Breast epithelium (tissue), 4 donors: ENCODE results near the gene DCN. TPM values are rescaled to one million over a fixed set of nuclear protein-coding genes. Genes with fewer than 3 reads are reported as not detected.
A peak's percentile ranks its signal among the peaks of the same experiment; 100 is the strongest.

ENCODE experiments used
- DNase-seq, 2 donors: peaks; one replicate each; pipeline ENCODE4 v3.0.0-alpha.2; 2019; ENCODE audit warnings: low spot score in 2 of 2
- H3K27ac ChIP-seq, 2 donors: fragments of 200-600 bp; sonication (generic) in 1 of 2; one replicate each; pipeline ENCODE4 v1.5.1; 2016 to 2019; ENCODE audit warnings: mild to moderate bottlenecking in 1 of 2
- H3K27me3 ChIP-seq, 2 donors: fragments of 200-600 bp; sonication (generic) in 1 of 2; one replicate each; pipeline versions ENCODE4 v1.5.1 to v1.6.0; 2017 to 2019; ENCODE audit warnings: control low read depth in 1 of 2, mild to moderate bottlenecking in 1 of 2
- H3K36me3 ChIP-seq: fragments of 200-600 bp; one replicate; pipeline ENCODE4 v1.5.1; 2019
- H3K4me1 ChIP-seq, 2 donors: fragments of 200-600 bp; sonication (generic); one replicate each; pipeline ENCODE4 v1.5.1; 2016 to 2019; ENCODE audit warnings: control low read depth in 1 of 2
- H3K4me3 ChIP-seq, 3 donors: fragments of 200-600 bp; sonication (generic); 1 replicate in 2 of 3; 2 replicates in 1 of 3; pipeline ENCODE4 v1.5.1; 2016 to 2019; ENCODE audit warnings: mild to moderate bottlenecking in 3 of 3, moderate library complexity in 2 of 3
- H3K9me3 ChIP-seq, 2 donors: fragments of 200-600 bp; sonication (generic) in 1 of 2; one replicate each; pipeline ENCODE4 v1.5.1; 2016 to 2019; ENCODE audit warnings: control low read depth in 1 of 2
- CTCF ChIP-seq, 3 donors: fragments of 450-650 bp; IDR thresholded peaks; one replicate each; pipeline ENCODE4 v1.5.1; 2016 to 2017; ENCODE audit warnings: antibody characterized with exemption in 3 of 3, mild to moderate bottlenecking in 3 of 3, moderate library complexity in 3 of 3
- POLR2A ChIP-seq: fragments of 450-650 bp; IDR thresholded peaks from one replicate; pipeline ENCODE4 v1.6.1; 2016; ENCODE audit warnings: antibody characterized with exemption, mild to moderate bottlenecking, moderate library complexity
- POLR2AphosphoS5 ChIP-seq, 3 donors: sonication (generic); formaldehyde crosslinking; IDR thresholded peaks; one replicate each; pipeline ENCODE4 v1.6.1; 2017; ENCODE audit warnings: antibody characterized with exemption in 3 of 3
- intact Hi-C: fragments of 100-400 bp; cut with DNase I; formaldehyde crosslinking; loops from one replicate; pipeline ENCODE4 v1.15.1; 2023; ENCODE audit warnings: low total_unique reads
- total RNA-seq, 3 donors: library from RNA; depleted of rRNA; stranded (reverse); fragments of >200 nt; gene quantifications; one replicate each; pipeline ENCODE4 v1.1.0, GENCODE V29; 2016

Gene DCN
- total RNA-seq, 3 donors from 2014 or later: 1,081 to 4,374 (median 1,702) TPM

GRCh38 chr12:91108196-91108755, 74.3 kb downstream of the DCN start:
- Histone ChIP-seq H3K27me3 (no peaks in the 10 kb centered on the region), H3K9me3 (no peaks in the 10 kb centered on the region), H3K4me1 (no peaks in the 10 kb centered on the region), H3K36me3 (no peaks in the 10 kb centered on the region), H3K4me3 (peak overlapping the region in 2 of 3 donors; percentile 41 to 57), H3K27ac (peak overlapping the region; percentile 71 to 83)
- DNase-seq: no peak
- TF ChIP-seq POLR2A (no peak), CTCF (IDR thresholded peaks at IDR 0.05) (no peak), POLR2AphosphoS5 (IDR thresholded peaks at IDR 0.05) (no peak)
- intact Hi-C loops: no loop called here

- no peak for DNase-seq
- no peaks in the 10 kb centered on the region for H3K4me1 ChIP-seq
- H3K9me3 ChIP-seq: no peaks in the 10 kb centered on the region
- peak overlapping the region in 1 of 3 donors; percentile 47 for H3K4me3 ChIP-seq
- peak overlapping the region; percentile 52 to 77 for H3K27ac ChIP-seq
- TF ChIP-seq POLR2AphosphoS5 (IDR thresholded peaks at IDR 0.05): no peak
- no peak for TF ChIP-seq CTCF (IDR thresholded peaks at IDR 0.05)
- TF ChIP-seq POLR2A: no peak
- H3K27me3 ChIP-seq: no peaks in the 10 kb centered on the region
- intact Hi-C loops: no loop called here
- H3K36me3 ChIP-seq: no peaks in the 10 kb centered on the region
These were observed 76.3 kb downstream of the DCN start for GRCh38 chr12:91106283-91106682.

- Histone ChIP-seq H3K4me1 (no peaks in the 10 kb centered on the region), H3K27me3 (no peaks in the 10 kb centered on the region), H3K4me3 (peak overlapping the region; percentile 9 to 47 (median 14)), H3K9me3 (no peaks in the 10 kb centered on the region), H3K27ac (peak overlapping the region; percentile 52 to 77), H3K36me3 (no peaks in the 10 kb centered on the region)
- no peak for TF ChIP-seq POLR2A
- no peak for TF ChIP-seq POLR2AphosphoS5 (IDR thresholded peaks at IDR 0.05)
- no peak for TF ChIP-seq CTCF (IDR thresholded peaks at IDR 0.05)
- no peak for DNase-seq
- intact Hi-C loops: no loop called here
These were observed 76.8 kb downstream of the DCN start for GRCh38 chr12:91105807-91106206.

- intact Hi-C loops: no loop called here
- DNase-seq: no peak
- Histone ChIP-seq H3K4me3 (peak overlapping the region in 1 of 3 donors; percentile 47), H3K36me3 (no peaks in the 10 kb centered on the region), H3K9me3 (no peaks in the 10 kb centered on the region), H3K27ac (peak overlapping the region; percentile 52 to 77), H3K27me3 (no peaks in the 10 kb centered on the region), H3K4me1 (no peaks in the 10 kb centered on the region)
- TF ChIP-seq POLR2A (no peak), CTCF (IDR thresholded peaks at IDR 0.05) (no peak), POLR2AphosphoS5 (IDR thresholded peaks at IDR 0.05) (no peak)
These were observed 77.7 kb downstream of the DCN start for GRCh38 chr12:91104812-91105466.

- intact Hi-C loops: no loop called here
- Histone ChIP-seq H3K27ac (no peak overlapping the region), H3K4me3 (no peak overlapping the region), H3K27me3 (no peaks in the 10 kb centered on the region), H3K4me1 (no peaks in the 10 kb centered on the region), H3K36me3 (no peaks in the 10 kb centered on the region), H3K9me3 (no peaks in the 10 kb centered on the region)
- no peak for DNase-seq
- no peak for TF ChIP-seq CTCF (IDR thresholded peaks at IDR 0.05)
- no peak for TF ChIP-seq POLR2A
These were observed 79.0 kb downstream of the DCN start for GRCh38 chr12:91103624-91104023.
